Neural progenitor cell (in vitro differentiated cells): Measurements from ENCODE around the gene ANAPC1.
"Not testable (repeated sequence)": the region's sequence is repeated elsewhere in the genome, so short reads cannot be mapped to it uniquely, and the experiment has no call there.

Experiments
- CTCF ChIP-seq: fragments of 200-600 bp; sonication (generic); IDR thresholded peaks from 2 replicates; pipeline ENCODE4 v1.5.1; 2017; ENCODE audit warnings: antibody characterized with exemption, mild to moderate bottlenecking
- EZH2 ChIP-seq: fragments of 200-600 bp; sonication (generic); IDR thresholded peaks from 2 replicates; pipeline ENCODE4 v1.6.1; 2017; ENCODE audit warnings: antibody characterized with exemption, mild to moderate bottlenecking, moderate library complexity
- EZH2phosphoT487 ChIP-seq: fragments of 200-600 bp; sonication (generic); IDR thresholded peaks from 2 replicates; pipeline ENCODE4 v1.6.1; 2017; ENCODE audit warnings: antibody characterized with exemption

GRCh38 chr2:111839625-111840282 lies 44.2 kb downstream of the ANAPC1 start:
- not testable (repeated sequence) for TF ChIP-seq CTCF, EZH2, EZH2phosphoT487
